K562 (cell line): ENCODE data around the gene LRIT1. TPM values are rescaled to one million over a fixed set of nuclear protein-coding genes. Genes with fewer than 3 reads are reported as not detected.

ENCODE experiments used
- ATAC-seq: fragments of 200-7000 bp; cut with Tn5 transposase; 3 replicates; pipeline ENCODE4 v1.9.1; 2020; ENCODE audit warnings: moderate library complexity
- BruUV-seq: library from RNA; stranded (reverse); fragments of 400-500 nt; replicated peaks from 2 replicates; lab custom pipeline; 2021; lab: Mats Ljungman, UMichigan
- CTCF ChIA-PET: fragments of 300-600 bp; formaldehyde crosslinking; extraction: SDS; loops from one replicate; lab custom pipeline; 2021; ENCODE audit warnings: low intra/inter-chr PET ratio; lab: Yijun Ruan, JAX
- POLR2A ChIA-PET: fragments of 300-600, 350-650 bp; sonication (Branson Sonifier 250); formaldehyde crosslinking; extraction: SDS; loops from one replicate; lab custom pipeline; 2021; ENCODE audit warnings: antibody characterized with exemption, inconsistent platforms; lab: Yijun Ruan, JAX
- DNase-seq, 4 experiments: peaks; one replicate each; pipeline versions ENCODE4 v3.0.0 to v3.0.0-alpha.2; 2011 to 2018; ENCODE audit warnings: low spot score in 3 of 4, mixed read lengths in 3 of 4; ENCODE audit errors: extremely low read depth in 1 of 4
- FAIRE-seq: peaks from 2 replicates; lab custom pipeline; 2011; peaks lifted over from hg19 to GRCh38; lab: Jason Lieb, UNC
- H2AFZ ChIP-seq: 2 replicates; pipeline ENCODE4 v1.6.0; 2011; ENCODE audit warnings: low read depth, low read length, control low read depth, inconsistent platforms
- H3K27ac ChIP-seq: fragments of 200-600 bp; 3 replicates; pipeline ENCODE4 v1.8.0; 2011; ENCODE audit warnings: low read depth, mild to moderate bottlenecking, control low read depth, inconsistent platforms, low read length, moderate library complexity, mixed read lengths; ENCODE audit errors: extremely low read depth
- H3K27me3 ChIP-seq, 2 experiments: fragments of 300-600 bp in 1 of 2; 2 replicates in 1 of 2; 3 replicates in 1 of 2; pipeline versions ENCODE4 v1.6.0 to v1.8.0; 2011; ENCODE audit warnings: inconsistent platforms in 2 of 2, low read length in 2 of 2, mild to moderate bottlenecking in 1 of 2, mixed read lengths in 1 of 2, moderate library complexity in 1 of 2; ENCODE audit not compliant: control insufficient read depth in 2 of 2, insufficient read depth in 2 of 2
- H3K36me3 ChIP-seq: fragments of 300-600 bp; 3 replicates; pipeline ENCODE4 v1.8.0; 2011; ENCODE audit warnings: mild to moderate bottlenecking, low read length, inconsistent platforms; ENCODE audit not compliant: control insufficient read depth, insufficient read depth
- H3K4me1 ChIP-seq, 2 experiments: fragments of 200-600 bp in 1 of 2; replicated peaks in 1 of 2; 2 replicates in 1 of 2; 3 replicates in 1 of 2; pipeline versions ENCODE4 v1.5.1 to v1.8.0; 2011; ENCODE audit warnings: inconsistent platforms in 2 of 2, low read length in 2 of 2, mild to moderate bottlenecking in 1 of 2, mixed read lengths in 1 of 2, moderate library complexity in 1 of 2; ENCODE audit not compliant: control insufficient read depth in 2 of 2, insufficient read depth in 2 of 2
- H3K4me2 ChIP-seq: 2 replicates; pipeline ENCODE4 v1.6.1; 2011; ENCODE audit warnings: low read length, control low read depth, inconsistent platforms, mixed read lengths; ENCODE audit not compliant: insufficient read depth
- H3K4me3 ChIP-seq: fragments of 200-600 bp; sonication (generic), shearing (Covaris generic); 2 replicates; pipeline ENCODE4 v1.5.1; 2016; ENCODE audit warnings: control low read depth, inconsistent platforms
- H3K79me2 ChIP-seq: fragments of 200-600 bp; 3 replicates; pipeline ENCODE4 v1.8.0; 2011; ENCODE audit warnings: low read length, inconsistent platforms; ENCODE audit not compliant: control insufficient read depth, insufficient read depth
- H3K9ac ChIP-seq, 2 experiments: 2 replicates each; pipeline versions ENCODE4 v1.6.0 to v1.6.1; 2011; ENCODE audit warnings: low read depth in 2 of 2, low read length in 2 of 2, control low read depth in 1 of 2, inconsistent platforms in 1 of 2, mild to moderate bottlenecking in 1 of 2, mixed read lengths in 1 of 2; ENCODE audit not compliant: insufficient read depth in 1 of 2
- H3K9me1 ChIP-seq: one replicate; pipeline ENCODE4 v1.6.0; 2011; ENCODE audit warnings: inconsistent platforms, mild to moderate bottlenecking, low read length, moderate library complexity; ENCODE audit not compliant: control insufficient read depth, insufficient read depth
- H3K9me3 ChIP-seq: replicated peaks from 2 replicates; pipeline ENCODE4 v1.5.1; 2011; ENCODE audit warnings: low read depth, low read length, inconsistent platforms; ENCODE audit not compliant: control insufficient read depth, insufficient read depth
- H4K20me1 ChIP-seq: replicated peaks from 2 replicates; pipeline ENCODE4 v1.6.1; 2011; ENCODE audit warnings: low read length, inconsistent platforms, mixed read lengths; ENCODE audit not compliant: control insufficient read depth, insufficient read depth
- CCNT2 ChIP-seq: IDR thresholded peaks from 2 replicates; pipeline ENCODE4 v1.6.1; 2011; ENCODE audit warnings: borderline replicate concordance, low read depth, mild to moderate bottlenecking, moderate library complexity, mixed read lengths, low read length; ENCODE audit not compliant: insufficient read length; ENCODE audit errors: extremely low read depth
- CREB3 ChIP-seq: fragments of 450-650 bp; conservative IDR thresholded peaks from 2 replicates; pipeline ENCODE4 v1.6.1; 2016; ENCODE audit warnings: missing genetic modification characterization, low read depth, mild to moderate bottlenecking, missing compliant biosample characterization, moderate library complexity
- HCFC1 ChIP-seq: IDR thresholded peaks from 2 replicates; pipeline ENCODE4 v1.6.1; 2012; ENCODE audit warnings: low read depth, low read length, improper control_type of control experiment
- ID3 ChIP-seq, 2 experiments: fragments of 250-450 bp in 1 of 2; fragments of 450-650 bp in 1 of 2; sonication (Bioruptor Pico) in 1 of 2; IDR thresholded peaks; 2 replicates each; pipeline versions ENCODE4 v1.6.1 to v1.8.0; 2016 to 2021; ENCODE audit warnings: mild to moderate bottlenecking in 2 of 2, moderate library complexity in 2 of 2, missing compliant biosample characterization in 1 of 2, missing genetic modification characterization in 1 of 2
- MAX ChIP-seq: sonication (generic); formaldehyde crosslinking; IDR thresholded peaks from 2 replicates; pipeline ENCODE4 v1.9.0; 2022; ENCODE audit warnings: mild to moderate bottlenecking, missing genetic modification reagents
- NR2C1 ChIP-seq, 2 experiments: fragments of 450-650 bp; IDR thresholded peaks; 2 replicates each; pipeline ENCODE4 v1.6.1; 2017; ENCODE audit warnings: mild to moderate bottlenecking in 2 of 2, antibody characterized with exemption in 1 of 2, inconsistent platforms in 1 of 2, missing compliant biosample characterization in 1 of 2, missing genetic modification characterization in 1 of 2
- RNF2 ChIP-seq: sonication (generic); IDR thresholded peaks from 2 replicates; pipeline ENCODE4 v1.6.1; 2016
- SRF ChIP-seq, 2 experiments: fragments of 250-450, 450-650 bp in 1 of 2; sonication (Bioruptor Pico) in 1 of 2; sonication (generic) in 1 of 2; formaldehyde crosslinking; IDR thresholded peaks; 2 replicates each; pipeline versions ENCODE4 v1.5.0 to v1.5.1; 2020 to 2022; ENCODE audit warnings: mild to moderate bottlenecking in 1 of 2, missing genetic modification reagents in 1 of 2
- TCF3 ChIP-seq: sonication (generic); formaldehyde crosslinking; IDR thresholded peaks from 2 replicates; pipeline ENCODE4 v1.4.0; 2020; ENCODE audit warnings: mild to moderate bottlenecking, missing genetic modification reagents
- ZFP1 ChIP-seq: fragments of 450-650 bp; formaldehyde crosslinking; IDR thresholded peaks from 2 replicates; pipeline ENCODE4 v1.4.0; 2020; ENCODE audit warnings: mild to moderate bottlenecking, mixed read lengths
- ZKSCAN8 ChIP-seq: fragments of 200-800 bp; sonication (Bioruptor generic); IDR thresholded peaks from 2 replicates; pipeline ENCODE4 v1.6.1; 2016; ENCODE audit warnings: missing genetic modification characterization, missing compliant biosample characterization
- ZNF212 ChIP-seq: fragments of 450-650 bp; formaldehyde crosslinking; IDR thresholded peaks from 2 replicates; pipeline ENCODE4 v1.4.0; 2020; ENCODE audit warnings: mild to moderate bottlenecking
- ZNF263 ChIP-seq: sonication (generic); formaldehyde crosslinking; IDR thresholded peaks from 2 replicates; pipeline ENCODE4 v1.8.0; 2022; ENCODE audit warnings: mild to moderate bottlenecking, missing genetic modification reagents, borderline replicate concordance
- ZNF583 ChIP-seq: fragments of 250-450 bp; sonication (Bioruptor Pico); IDR thresholded peaks from 2 replicates; pipeline ENCODE4 v1.4.0; 2020
- WGBS: fragments of 100-300 bp; shearing (Covaris generic); methylation state at CpG from one replicate; pipeline ENCODE4 v1.1.6; 2016; ENCODE audit warnings: low coverage, mixed read lengths; ENCODE audit not compliant: insufficient coverage; ENCODE audit errors: missing lambda C conversion rate; 5-methylcytosine and 5-hydroxymethylcytosine counted together
- in situ Hi-C: fragments of 300-500 bp; cut with MboI; formaldehyde crosslinking; loops from 4 replicates; pipeline ENCODE4 v1.15.0; 2018; ENCODE audit warnings: inconsistent platforms, mixed read lengths
- intact Hi-C: fragments of 100-400 bp; cut with micrococcal nuclease; formaldehyde crosslinking; loops from 2 replicates; pipeline ENCODE4 v1.14.2; 2022
- polyA plus RNA-seq, 8 experiments: library from polyadenylated mRNA; depleted of rRNA in 4 of 8; stranded (reverse) in 5 of 8; unstranded in 3 of 8; fragments of >200 nt; fragmentation: Nextera tagmentation in 2 of 8; fragmentation: Illumina TruSeq in 1 of 8; extraction: Ambion mirVana in 2 of 8; extraction: Trizol in 1 of 8; gene quantifications; 2 replicates each; pipeline versions ENCODE4 v1.2.1 to v1.2.3, GENCODE V29; 2011 to 2014; ENCODE audit warnings: inconsistent platforms in 1 of 8, missing spikeins in 1 of 8
- total RNA-seq, 7 experiments: library from RNA; depleted of rRNA in 6 of 7; stranded (reverse); fragments of >200 nt in 6 of 7; fragmentation: Illumina TruSeq in 2 of 7; extraction: Trizol in 2 of 7; gene quantifications; 2 replicates each; pipeline versions ENCODE4 v1.2.1 to v1.2.3, GENCODE V29; 2011 to 2021; ENCODE audit warnings: low replicate concordance in 1 of 7
- TF ChIP-seq, protein P1 (sequence below): fragments of 250-450 bp; sonication (Bioruptor Pico); IDR thresholded peaks from 2 replicates; pipeline ENCODE4 v1.8.0; 2021; ENCODE audit warnings: moderate library complexity, mild to moderate bottlenecking, inconsistent platforms

Gene LRIT1
- total and polyA plus RNA-seq, 9 of the 15 experiments (the other 6 are each of a cell fraction or from before 2014, with no cell fraction given): not detected

DNA sequence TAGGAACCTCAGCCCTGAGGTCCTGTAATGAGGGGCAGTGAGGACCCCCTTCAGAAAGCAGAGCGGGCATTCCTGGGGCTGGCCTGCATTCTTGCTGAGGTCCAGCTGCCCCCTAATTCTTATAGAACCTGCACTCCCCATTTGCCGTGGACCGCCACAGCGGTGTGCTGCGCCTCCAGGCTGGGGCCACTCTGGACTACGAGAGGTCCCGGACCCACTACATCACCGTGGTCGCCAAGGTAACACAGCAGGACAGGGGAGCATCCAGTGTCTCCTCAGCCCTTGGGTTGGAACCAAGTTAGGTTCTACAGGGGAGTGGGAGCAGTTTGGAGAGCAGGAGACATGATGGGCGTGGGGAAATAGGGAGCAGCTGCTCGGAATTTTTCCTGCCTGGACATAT, 39.7 kb downstream of the LRIT1 start (continued):
- TF ChIP-seq MAX (CRISPR knock-in tag) (no peak), TCF3 (CRISPR knock-in tag) (no peak), ZFP1 (CRISPR knock-in tag) (no peak), ZNF212 (CRISPR knock-in tag) (no peak), ZKSCAN8 (no peak), SRF (CRISPR knock-in tag; IDR thresholded peaks at IDR 0.05) (no peak), RNF2 (no peak), CREB3 (tag) (no peak)

DNA sequence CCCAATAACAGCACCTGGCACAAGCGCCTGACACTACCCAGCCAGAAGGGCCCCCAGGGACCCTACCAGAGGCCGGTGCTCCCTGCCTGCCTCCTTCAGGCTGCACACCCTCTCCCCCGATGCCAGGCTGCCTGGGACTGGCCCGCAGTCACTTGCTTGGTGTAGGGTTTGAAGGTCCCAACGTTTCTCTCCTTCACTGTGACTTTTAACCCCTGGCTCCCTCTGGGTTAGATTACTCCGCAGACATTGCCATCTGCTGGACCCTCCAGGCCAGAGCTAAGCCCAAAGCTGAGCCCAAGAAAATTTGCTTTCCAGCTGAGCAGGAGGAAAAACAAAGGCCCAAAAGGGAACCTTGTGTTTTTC, 40.1 kb downstream of the LRIT1 start:
- no peak overlapping the region for H3K9ac ChIP-seq
- no TSS peak for BruUV-seq
- H4K20me1 ChIP-seq: no peaks in the 10 kb centered on the region
- no peaks in the 10 kb centered on the region for H3K79me2 ChIP-seq
- ATAC-seq (peak; percentile 47), FAIRE-seq (no peak), DNase-seq (peak in 2 of 4 experiments; percentile 39)
- intact Hi-C loops: no loop called here
- H3K36me3 ChIP-seq: no peaks in the 10 kb centered on the region
- H3K9me1 ChIP-seq: no peaks in the 10 kb centered on the region
- H3K4me2 ChIP-seq: no peak overlapping the region; the same call in 1 of the 2 replicates
- no peaks in the 10 kb centered on the region for H3K9me3 ChIP-seq
- peaks cover 13 to 15% of the 10 kb centered on the region in 2 experiments; a peak in 4 of 5 replicates for H3K4me1 ChIP-seq
- CTCF ChIA-PET: no interaction called here
- peaks cover 11 to 31% of the 10 kb centered on the region in 2 experiments for H3K27me3 ChIP-seq
- peak overlapping the region; percentile 18 for H2AFZ ChIP-seq
- no peak overlapping the region for H3K4me3 ChIP-seq
- POLR2A ChIA-PET: interaction anchor here (0.7 to 2.1 kb wide), 3 partner anchors 11 to 61 kb away, joined by 3 to 5 read pairs (median 3); partner anchors contain the start of gene GHITM
- 10% methylated on average over 6 of the region's 6 CpGs for WGBS
- no peak overlapping the region for H3K27ac ChIP-seq
- in situ Hi-C loops: no loop called here
- TF ChIP-seq, protein P1, sequence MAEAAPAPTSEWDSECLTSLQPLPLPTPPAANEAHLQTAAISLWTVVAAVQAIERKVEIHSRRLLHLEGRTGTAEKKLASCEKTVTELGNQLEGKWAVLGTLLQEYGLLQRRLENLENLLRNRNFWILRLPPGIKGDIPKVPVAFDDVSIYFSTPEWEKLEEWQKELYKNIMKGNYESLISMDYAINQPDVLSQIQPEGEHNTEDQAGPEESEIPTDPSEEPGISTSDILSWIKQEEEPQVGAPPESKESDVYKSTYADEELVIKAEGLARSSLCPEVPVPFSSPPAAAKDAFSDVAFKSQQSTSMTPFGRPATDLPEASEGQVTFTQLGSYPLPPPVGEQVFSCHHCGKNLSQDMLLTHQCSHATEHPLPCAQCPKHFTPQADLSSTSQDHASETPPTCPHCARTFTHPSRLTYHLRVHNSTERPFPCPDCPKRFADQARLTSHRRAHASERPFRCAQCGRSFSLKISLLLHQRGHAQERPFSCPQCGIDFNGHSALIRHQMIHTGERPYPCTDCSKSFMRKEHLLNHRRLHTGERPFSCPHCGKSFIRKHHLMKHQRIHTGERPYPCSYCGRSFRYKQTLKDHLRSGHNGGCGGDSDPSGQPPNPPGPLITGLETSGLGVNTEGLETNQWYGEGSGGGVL (CRISPR knock-in tag): no peak
- TF ChIP-seq ID3 (CRISPR knock-in tag; IDR thresholded peaks at IDR 0.05) (no peak), ID3 (tag; IDR thresholded peaks at IDR 0.05) (0 out of 2 replicates have a peak, but pooled peaks have one; percentile 31), CCNT2 (peak; percentile 23), NR2C1 (IDR thresholded peaks at IDR 0.05) (0 out of 2 replicates have a peak, but pooled peaks have one; percentile 36), NR2C1 (tag; IDR thresholded peaks at IDR 0.05) (peak; percentile 59), ZNF583 (peak; percentile 55; the same call in 1 of the 2 replicates), ZNF263 (peak; percentile 27; the same call in 1 of the 2 replicates), HCFC1 (no peak)
